UCSD-AML1 (cell line): ENCODE results near the gene MED23.

Experiments
- DNase-seq: peaks from one replicate; lab custom pipeline; 2025; ENCODE audit not compliant: unreplicated experiment; lab: John Stamatoyannopoulos, UW

Gene MED23

DNA sequence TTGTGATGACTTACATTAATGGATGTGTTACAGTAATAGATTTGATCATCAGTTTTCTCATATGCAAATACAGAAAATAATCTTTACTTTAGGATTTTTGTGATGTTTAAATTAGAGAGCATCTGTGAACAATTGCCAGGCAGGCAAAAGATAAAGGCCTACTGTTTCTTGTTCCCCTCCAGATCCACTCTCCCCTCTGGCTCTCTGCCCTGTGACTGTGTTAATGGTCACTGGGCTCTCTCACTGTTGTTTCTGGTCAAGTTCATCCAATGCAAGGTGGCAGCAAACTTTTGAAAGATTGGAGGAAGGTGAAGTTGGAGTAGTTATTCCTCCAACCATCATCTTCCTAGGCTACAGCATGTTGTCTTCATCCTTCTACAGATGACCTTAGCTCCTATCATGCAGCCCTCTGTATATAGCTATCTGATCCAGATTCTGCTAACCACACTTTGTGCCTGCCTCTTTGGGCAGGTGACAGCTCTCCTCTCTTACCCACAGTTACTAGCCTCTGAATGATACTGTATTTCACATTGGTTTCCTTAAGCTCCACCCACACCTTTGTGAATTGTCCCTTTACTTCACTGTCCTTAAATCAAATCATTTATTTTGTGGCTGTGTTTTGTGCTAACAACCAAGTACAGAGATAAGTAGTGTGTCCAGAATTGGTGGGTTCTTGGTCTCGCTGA lies 103.9 kb downstream of the MED23 start:
- DNase-seq: no peak
